IMR-90 (cell line): ENCODE data around the gene FGGY. TPM values are rescaled to one million over a fixed set of nuclear protein-coding genes. Genes with fewer than 3 reads are reported as not detected.
A peak's percentile ranks its signal among the peaks of the same experiment; 100 is the strongest.

Source experiments
- ATAC-seq: fragments of 200-7000 bp; cut with Tn5 transposase; 2 replicates; pipeline ENCODE4 v1.9.1; 2020; ENCODE audit warnings: low read depth, mild to moderate bottlenecking, moderate library complexity
- BruUV-seq: library from RNA; stranded (reverse); fragments of 400-500 nt; replicated peaks from 2 replicates; lab custom pipeline; 2021; lab: Mats Ljungman, UMichigan
- CTCF ChIA-PET: fragments of 300-600 bp; formaldehyde crosslinking; extraction: SDS; loops from one replicate; lab custom pipeline; 2021; ENCODE audit warnings: antibody characterized with exemption; lab: Yijun Ruan, JAX
- POLR2A ChIA-PET: fragments of 300-600 bp; sonication (Branson Sonifier 250); formaldehyde crosslinking; loops from one replicate; lab custom pipeline; 2022; ENCODE audit warnings: antibody characterized with exemption; ENCODE audit not compliant: unreplicated experiment; lab: Charles Lee
- DNase-seq: peaks from one replicate; pipeline ENCODE4 v3.0.0; 2013
- H2AFZ ChIP-seq: replicated peaks from 2 replicates; pipeline ENCODE3; 2013; ENCODE audit warnings: low read length, mild to moderate bottlenecking; ENCODE audit not compliant: poor library complexity
- H2AK5ac ChIP-seq: 2 replicates; pipeline ENCODE4 v1.6.1; 2013; ENCODE audit warnings: low read depth, low read length, inconsistent platforms
- H2AK9ac ChIP-seq: replicated peaks from 2 replicates; pipeline ENCODE3; 2013; ENCODE audit warnings: mild to moderate bottlenecking, low read depth, low read length, moderate library complexity; ENCODE audit not compliant: poor library complexity
- H2BK120ac ChIP-seq: 2 replicates; pipeline ENCODE4 v1.6.1; 2013; ENCODE audit warnings: low read depth, low read length, inconsistent platforms
- H2BK15ac ChIP-seq: 3 replicates; pipeline ENCODE4 v1.6.1; 2013; ENCODE audit warnings: low read depth, low read length, inconsistent platforms
- H2BK20ac ChIP-seq: 2 replicates; pipeline ENCODE4 v1.6.1; 2013; ENCODE audit warnings: low read depth, mild to moderate bottlenecking, inconsistent platforms, low read length, moderate library complexity
- H2BK5ac ChIP-seq: 2 replicates; pipeline ENCODE4 v1.6.1; 2013; ENCODE audit warnings: mild to moderate bottlenecking, low read depth, low read length, inconsistent platforms; ENCODE audit not compliant: poor library complexity, severe bottlenecking
- H3K14ac ChIP-seq: replicated peaks from 2 replicates; pipeline ENCODE4 v1.6.1; 2013; ENCODE audit warnings: low read depth, low read length, inconsistent platforms
- H3K18ac ChIP-seq: 2 replicates; pipeline ENCODE4 v1.6.1; 2013; ENCODE audit warnings: low read depth, low read length, control low read depth
- H3K23ac ChIP-seq: 2 replicates; pipeline ENCODE4 v1.6.1; 2013; ENCODE audit warnings: low read depth, low read length, inconsistent platforms
- H3K27ac ChIP-seq: 2 replicates; pipeline ENCODE4 v1.5.1; 2013; ENCODE audit warnings: mild to moderate bottlenecking, control low read depth, low read length; ENCODE audit not compliant: insufficient read depth
- H3K27me3 ChIP-seq: 2 replicates; pipeline ENCODE4 v1.6.1; 2013; ENCODE audit warnings: low read length; ENCODE audit not compliant: control insufficient read depth, insufficient read depth
- H3K36me3 ChIP-seq: 2 replicates; pipeline ENCODE4 v1.6.1; 2013; ENCODE audit warnings: low read length, mixed read lengths; ENCODE audit not compliant: control insufficient read depth, insufficient read depth
- H3K4ac ChIP-seq: 2 replicates; pipeline ENCODE4 v1.6.1; 2013; ENCODE audit warnings: low read depth, low read length, inconsistent platforms
- H3K4me1 ChIP-seq: 2 replicates; pipeline ENCODE4 v1.6.1; 2013; ENCODE audit warnings: low read length, mixed read lengths; ENCODE audit not compliant: control insufficient read depth, insufficient read depth
- H3K4me2 ChIP-seq: 2 replicates; pipeline ENCODE4 v1.6.1; 2013; ENCODE audit warnings: low read depth, mild to moderate bottlenecking, control low read depth, low read length, moderate library complexity
- H3K4me3 ChIP-seq: 2 replicates; pipeline ENCODE4 v1.5.1; 2013; ENCODE audit warnings: low read depth, mild to moderate bottlenecking, control low read depth, low read length, moderate library complexity; ENCODE audit not compliant: insufficient read depth
- H3K56ac ChIP-seq: 2 replicates; pipeline ENCODE4 v1.6.1; 2013; ENCODE audit warnings: low read length, inconsistent platforms; ENCODE audit not compliant: insufficient read depth; ENCODE audit errors: extremely low read depth
- H3K79me1 ChIP-seq, 2 experiments: 2 replicates each; pipeline ENCODE4 v1.6.1; 2013; ENCODE audit warnings: low read length in 2 of 2, inconsistent platforms in 1 of 2, low read depth in 1 of 2
- H3K9ac ChIP-seq: 2 replicates; pipeline ENCODE4 v1.6.1; 2013; ENCODE audit warnings: low read depth, low read length, control low read depth
- H3K9me1 ChIP-seq: 2 replicates; pipeline ENCODE4 v1.6.1; 2013; ENCODE audit warnings: low read length, inconsistent platforms; ENCODE audit not compliant: insufficient read depth
- H3K9me3 ChIP-seq: 2 replicates; pipeline ENCODE4 v1.6.1; 2013; ENCODE audit warnings: low read length; ENCODE audit not compliant: control insufficient read depth, insufficient read depth
- H4K20me1 ChIP-seq: 2 replicates; pipeline ENCODE4 v1.6.1; 2013; ENCODE audit warnings: low read length, inconsistent platforms; ENCODE audit not compliant: insufficient read depth
- H4K5ac ChIP-seq: 2 replicates; pipeline ENCODE4 v1.6.1; 2013; ENCODE audit warnings: mild to moderate bottlenecking, low read depth, low read length, control low read depth
- H4K8ac ChIP-seq, 2 experiments: 2 replicates each; pipeline ENCODE4 v1.6.1; 2013; ENCODE audit warnings: low read depth in 2 of 2, low read length in 2 of 2, control low read depth in 1 of 2, inconsistent platforms in 1 of 2
- H4K91ac ChIP-seq: 2 replicates; pipeline ENCODE4 v1.6.1; 2013; ENCODE audit warnings: low read depth, low read length, inconsistent platforms; ENCODE audit not compliant: insufficient read depth
- BHLHE40 ChIP-seq: fragments of 150-350 bp; IDR thresholded peaks from 2 replicates; pipeline ENCODE4 v1.6.1; 2016; ENCODE audit warnings: mild to moderate bottlenecking, low read depth, low read length
- CEBPB ChIP-seq: IDR thresholded peaks from 2 replicates; pipeline ENCODE4 v1.6.1; 2012; ENCODE audit warnings: low read depth, low read length, improper control_type of control experiment
- CHD1 ChIP-seq: IDR thresholded peaks from 2 replicates; pipeline ENCODE4 v1.6.1; 2012; ENCODE audit warnings: low read depth, low read length, improper control_type of control experiment
- CTCF ChIP-seq: conservative IDR thresholded peaks from 2 replicates; pipeline ENCODE4 v1.5.1; 2012; ENCODE audit warnings: mild to moderate bottlenecking, low read depth, low read length, improper control_type of control experiment
- ELK1 ChIP-seq: fragments of 150-350 bp; IDR thresholded peaks from 2 replicates; pipeline ENCODE4 v1.6.1; 2016; ENCODE audit warnings: low read depth, mild to moderate bottlenecking, low read length, moderate library complexity, borderline replicate concordance
- FOS ChIP-seq: fragments of 150-350 bp; IDR thresholded peaks from 2 replicates; pipeline ENCODE4 v1.6.1; 2016; ENCODE audit warnings: low read depth, low read length
- MAFK ChIP-seq: IDR thresholded peaks from 2 replicates; pipeline ENCODE4 v1.6.1; 2012; ENCODE audit warnings: low read depth, low read length, improper control_type of control experiment
- MAZ ChIP-seq: IDR thresholded peaks from 2 replicates; pipeline ENCODE4 v1.6.1; 2012; ENCODE audit warnings: low read depth, mild to moderate bottlenecking, low read length, improper control_type of control experiment, moderate library complexity, borderline replicate concordance
- MXI1 ChIP-seq: IDR thresholded peaks from 2 replicates; pipeline ENCODE4 v1.6.1; 2012; ENCODE audit warnings: low read depth, mild to moderate bottlenecking, low read length, moderate library complexity, borderline replicate concordance
- NFE2L2 ChIP-seq: fragments of 150-350 bp; IDR thresholded peaks from 2 replicates; pipeline ENCODE4 v1.6.1; 2016; ENCODE audit warnings: low read depth, mild to moderate bottlenecking, low read length
- POLR2A ChIP-seq: IDR thresholded peaks from 2 replicates; pipeline ENCODE4 v1.6.1; 2012; ENCODE audit warnings: mild to moderate bottlenecking, low read depth, low read length
- RAD21 ChIP-seq: IDR thresholded peaks from 2 replicates; pipeline ENCODE4 v1.6.1; 2012; ENCODE audit warnings: low read length, improper control_type of control experiment
- RCOR1 ChIP-seq: IDR thresholded peaks from 2 replicates; pipeline ENCODE4 v1.6.1; 2012; ENCODE audit warnings: mild to moderate bottlenecking, low read length, improper control_type of control experiment; ENCODE audit not compliant: insufficient replicate concordance
- RFX5 ChIP-seq: IDR thresholded peaks from 2 replicates; pipeline ENCODE4 v1.8.0; 2012; ENCODE audit warnings: low read depth, mild to moderate bottlenecking, low read length, moderate library complexity
- SMC3 ChIP-seq: fragments of 150-350 bp; IDR thresholded peaks from 2 replicates; pipeline ENCODE4 v1.6.1; 2016; ENCODE audit warnings: low read depth, mild to moderate bottlenecking, antibody characterized with exemption, low read length, moderate library complexity
- USF2 ChIP-seq: fragments of 150-350 bp; IDR thresholded peaks from 2 replicates; pipeline ENCODE4 v1.6.1; 2017; ENCODE audit warnings: mild to moderate bottlenecking, antibody characterized with exemption, low read length, low read depth
- WGBS, 2 experiments: methylation state at CpG; one replicate each; pipeline versions ENCODE4 v1.1.5 to v1.1.7; 2013; ENCODE audit warnings: missing lambda C conversion rate in 2 of 2; ENCODE audit not compliant: insufficient read length in 1 of 2; ENCODE audit errors: extremely low coverage in 2 of 2; 5-methylcytosine and 5-hydroxymethylcytosine counted together
- dilution Hi-C: fragments of 300-500 bp; cut with HindIII; formaldehyde crosslinking; loops from one replicate; pipeline ENCODE4 v1.14.3; 2018; ENCODE audit warnings: low sequenced_read_pairs; ENCODE audit not compliant: unreplicated experiment
- in situ Hi-C: fragments of 300-500 bp; cut with MboI; formaldehyde crosslinking; loops from 3 replicates; pipeline ENCODE4 v1.14.3; 2019; ENCODE audit warnings: low sequenced_read_pairs, inconsistent platforms, mixed read lengths
- intact Hi-C: fragments of 100-400 bp; cut with micrococcal nuclease; formaldehyde crosslinking; loops from 2 replicates; pipeline ENCODE4 v1.10.0; 2022
- polyA plus RNA-seq, 3 experiments: library from polyadenylated mRNA; depleted of rRNA; stranded (reverse); fragments of >200 nt; gene quantifications; 2 replicates each; pipeline ENCODE4 v1.2.3, GENCODE V29; 2012; ENCODE audit warnings: low replicate concordance in 1 of 3
- total RNA-seq: library from RNA; depleted of rRNA; stranded (reverse); fragments of >200 nt; gene quantifications from 2 replicates; pipeline ENCODE4 v1.2.3, GENCODE V29; 2012

The FGGY gene
- total and polyA plus RNA-seq, 2 of the 4 experiments (the other 2 are of a cell fraction), result 5.6 to 14.0 TPM

GRCh38 chr1:59428828-59429227 lies 131.9 kb downstream of the FGGY start:
- WGBS, 2 experiments, result no CpG with 5 or more reads among the region's 6 CpGs

More at GRCh38 chr1:59428828-59429227, 131.9 kb downstream of the FGGY start:
- no peak overlapping the region for H4K5ac ChIP-seq
- no peak overlapping the region for H3K27ac ChIP-seq
- no peak overlapping the region for H3K9ac ChIP-seq
- DNase-seq, result no peak
- intact Hi-C loops, result no loop called here
- H2AFZ ChIP-seq, result no peak overlapping the region
- H3K56ac ChIP-seq, result no peak overlapping the region
- ChIA-PET CTCF (no interaction called here), POLR2A (no interaction called here)
- H3K4me3 ChIP-seq, result no peak overlapping the region
- dilution Hi-C loops, result no loop called here
- no peaks in the 10 kb centered on the region for H3K27me3 ChIP-seq
- no peak overlapping the region for H3K18ac ChIP-seq
- no peak overlapping the region for H4K91ac ChIP-seq
- H3K9me3 ChIP-seq, result no peaks in the 10 kb centered on the region
- peaks cover 4% of the 10 kb centered on the region for H3K9me1 ChIP-seq
- no peak overlapping the region for H2BK5ac ChIP-seq
- in situ Hi-C loops, result loop anchor here (5.0 kb wide), 1 partner anchor 52 kb away; no protein-coding TSS in a partner anchor
- H2AK9ac ChIP-seq, result no peak overlapping the region
- H2AK5ac ChIP-seq, result no peak overlapping the region; the same call in 1 of the 2 replicates
- no peak for TF ChIP-seq POLR2A
- no peak for TF ChIP-seq USF2
- no peak for TF ChIP-seq CHD1
- TF ChIP-seq BHLHE40, result no peak
- no peak for TF ChIP-seq CTCF
- no peak for TF ChIP-seq SMC3
- no peak for TF ChIP-seq CEBPB
- no peak for TF ChIP-seq RAD21
- TF ChIP-seq FOS, result no peak
- TF ChIP-seq RCOR1, result no peak
- no peak for TF ChIP-seq NFE2L2
- TF ChIP-seq RFX5, result no peak
- TF ChIP-seq MXI1, result no peak
- TF ChIP-seq ELK1, result no peak
- no peak for TF ChIP-seq MAFK
- no peak for TF ChIP-seq MAZ
- no peaks in the 10 kb centered on the region for H4K20me1 ChIP-seq
- BruUV-seq, result no TSS peak
- no peak overlapping the region for H2BK20ac ChIP-seq
- 0 out of 3 replicates have a peak overlapping the region, but pooled peaks have one; percentile 6 for H2BK15ac ChIP-seq
- H3K4ac ChIP-seq, result no peak overlapping the region
- H3K4me2 ChIP-seq, result no peak overlapping the region
- no peak overlapping the region for H4K8ac ChIP-seq
- no peak for ATAC-seq
- no peak overlapping the region for H3K14ac ChIP-seq
- H3K79me1 ChIP-seq, result no peaks in the 10 kb centered on the region
- H3K4me1 ChIP-seq, result peaks cover 9% of the 10 kb centered on the region
- H3K36me3 ChIP-seq, result no peaks in the 10 kb centered on the region
- H2BK120ac ChIP-seq, result no peak overlapping the region
- H3K23ac ChIP-seq, result no peak overlapping the region
